SU-DHL-6 (cell line): ENCODE measurements around the gene LOXL1.

Experiments used
- H2AFZ ChIP-seq: fragments of 200-600 bp; sonication (generic); 2 replicates; pipeline ENCODE4 v1.6.1; 2014; ENCODE audit warnings: low read depth, mild to moderate bottlenecking, moderate library complexity, mixed read lengths, antibody characterized with exemption, low read length; ENCODE audit not compliant: severe bottlenecking
- H3F3A ChIP-seq: fragments of 200-600 bp; shearing (Covaris generic); 2 replicates; pipeline ENCODE4 v1.6.0; 2016; ENCODE audit warnings: antibody characterized with exemption, mild to moderate bottlenecking; ENCODE audit not compliant: insufficient read depth
- H3K27ac ChIP-seq: fragments of 200-600 bp; sonication (generic); 2 replicates; pipeline ENCODE4 v1.5.1; 2016; ENCODE audit warnings: low read depth, mild to moderate bottlenecking, low read length, moderate library complexity, mixed read lengths
- H3K27me3 ChIP-seq: fragments of 200-600 bp; sonication (generic), shearing (Covaris generic); 2 replicates; pipeline ENCODE4 v1.6.0; 2014; ENCODE audit warnings: mild to moderate bottlenecking, low read length
- H3K36me3 ChIP-seq: fragments of 200-600 bp; sonication (generic); 2 replicates; pipeline ENCODE4 v1.6.1; 2014; ENCODE audit warnings: mild to moderate bottlenecking, low read length, mixed read lengths
- H3K4me2 ChIP-seq: fragments of 300-600, 200-600 bp; shearing (Covaris generic), sonication (generic); 2 replicates; pipeline ENCODE4 v1.6.0; 2014; ENCODE audit warnings: low read length, low read depth, mild to moderate bottlenecking; ENCODE audit not compliant: poor library complexity, severe bottlenecking
- H3K4me3 ChIP-seq: fragments of 200-600 bp; sonication (generic); 2 replicates; pipeline ENCODE4 v1.5.1; 2014; ENCODE audit warnings: antibody characterized with exemption, low read length, mild to moderate bottlenecking, mixed read lengths; ENCODE audit not compliant: insufficient read depth, poor library complexity, severe bottlenecking
- H3K79me2 ChIP-seq: fragments of 200-600 bp; sonication (generic); 2 replicates; pipeline ENCODE4 v1.6.1; 2014; ENCODE audit warnings: mild to moderate bottlenecking, low read length, moderate library complexity; ENCODE audit not compliant: insufficient read depth
- H3K9ac ChIP-seq: fragments of 200-600 bp; sonication (generic); 2 replicates; pipeline ENCODE4 v1.7.0; 2014; ENCODE audit warnings: mild to moderate bottlenecking, low read length
- H3K9me2 ChIP-seq: fragments of 200-600 bp; sonication (generic); replicated peaks from 2 replicates; pipeline ENCODE4 v1.6.1; 2014; ENCODE audit warnings: low read length; ENCODE audit not compliant: insufficient read depth
- H3K9me3 ChIP-seq: fragments of 200-600 bp; sonication (generic); 2 replicates; pipeline ENCODE4 v1.6.1; 2014; ENCODE audit warnings: low read length, mixed read lengths; ENCODE audit not compliant: insufficient read depth
- H4K20me1 ChIP-seq: fragments of 200-600 bp; sonication (generic); 2 replicates; pipeline ENCODE4 v1.6.1; 2014; ENCODE audit warnings: low read depth, mild to moderate bottlenecking, antibody characterized with exemption, low read length, moderate library complexity, mixed read lengths
- CTCF ChIP-seq: fragments of 200-600 bp; sonication (generic); IDR thresholded peaks from one replicate; pipeline ENCODE4 v1.5.1; 2017; ENCODE audit warnings: antibody characterized with exemption, mild to moderate bottlenecking, low read length, moderate library complexity; ENCODE audit not compliant: insufficient read depth, poor library complexity, severe bottlenecking
- EZH2phosphoT487 ChIP-seq: fragments of 200-600 bp; sonication (generic), shearing (Covaris generic); conservative IDR thresholded peaks from 2 replicates; pipeline ENCODE4 v1.6.1; 2018; ENCODE audit warnings: mild to moderate bottlenecking, antibody characterized with exemption, low read length, moderate library complexity, mixed read lengths

Gene LOXL1

DNA sequence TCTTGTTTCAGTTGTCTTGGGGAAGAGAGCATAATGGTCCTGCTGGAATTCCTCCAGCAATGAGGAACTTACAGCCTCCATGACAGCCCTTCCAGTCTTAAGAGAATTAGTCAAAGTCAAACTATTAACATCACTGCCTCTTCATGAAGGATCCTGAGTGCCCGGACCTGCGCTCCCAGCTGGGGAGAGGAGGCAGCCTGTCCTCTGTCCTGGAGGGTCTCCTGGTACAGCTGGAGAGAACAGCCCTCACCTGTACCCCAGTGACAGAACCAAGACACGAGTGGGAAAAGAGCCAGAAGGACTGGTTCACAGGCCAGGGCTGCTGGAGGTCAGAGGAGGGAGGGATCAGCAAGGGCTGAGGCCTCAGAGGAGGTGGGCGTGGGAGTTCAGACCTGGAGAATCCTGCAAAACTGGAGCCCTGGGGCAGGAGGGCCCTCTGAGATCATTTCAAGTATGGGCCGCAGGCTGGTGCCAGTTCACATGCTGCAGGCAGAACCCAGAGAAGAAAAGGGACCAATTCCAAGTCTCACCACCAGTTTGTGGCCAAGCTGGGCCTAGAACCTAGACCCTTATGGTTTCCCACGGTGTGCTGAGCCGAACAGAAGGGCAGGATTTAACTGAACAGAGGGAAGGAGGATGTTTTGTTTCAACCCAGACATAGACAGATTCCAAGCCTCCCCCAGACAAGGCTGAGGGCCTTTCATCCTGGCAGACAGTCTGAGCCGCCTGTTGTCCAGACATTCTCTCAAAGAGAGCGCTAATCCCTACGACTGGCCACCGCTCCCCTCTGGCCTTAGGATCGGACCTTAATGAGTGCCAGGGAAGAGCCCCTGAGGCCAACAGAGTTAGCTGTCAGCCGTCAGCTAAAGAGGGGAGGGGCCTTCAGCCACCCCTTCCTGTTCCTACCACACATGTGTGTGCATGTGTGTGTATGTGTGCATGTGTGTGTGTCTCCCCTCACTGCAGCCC, 18.2 kb downstream of the LOXL1 start:
- Histone ChIP-seq H3K9ac (no peak overlapping the region), H3K79me2 (no peaks in the 10 kb centered on the region), H2AFZ (no peak overlapping the region), H3K27ac (no peak overlapping the region), H3K4me3 (no peak overlapping the region), H3K36me3 (no peaks in the 10 kb centered on the region), H4K20me1 (no peaks in the 10 kb centered on the region), H3K9me3 (no peaks in the 10 kb centered on the region), H3K27me3 (no peaks in the 10 kb centered on the region), H3K4me2 (no peak overlapping the region), H3K9me2 (no peaks in the 10 kb centered on the region), H3F3A (no peaks in the 10 kb centered on the region)
- TF ChIP-seq CTCF (no peak), EZH2phosphoT487 (no peak)

DNA sequence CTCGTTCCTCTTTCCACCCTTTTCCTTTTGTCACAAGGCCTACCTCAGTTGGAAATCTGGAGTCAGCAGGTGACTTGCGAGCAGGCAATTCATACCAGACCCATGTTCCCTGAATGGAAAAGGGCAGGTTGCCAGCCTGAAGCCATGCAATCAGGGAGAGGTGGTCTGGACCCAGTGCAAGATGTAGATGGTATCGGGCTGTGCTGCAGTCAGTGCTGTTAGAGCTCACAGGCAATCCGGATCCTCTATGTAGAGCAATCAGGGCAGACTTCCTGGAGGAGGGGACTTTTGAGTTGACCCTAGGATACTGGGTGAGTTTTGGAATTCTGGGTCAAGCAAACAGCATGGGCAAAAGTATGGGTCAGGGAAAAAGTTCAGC, 18.9 kb downstream of the LOXL1 start:
- H4K20me1 ChIP-seq = no peaks in the 10 kb centered on the region
- H3K9me3 ChIP-seq = no peaks in the 10 kb centered on the region
- H2AFZ ChIP-seq = no peak overlapping the region
- H3K4me3 ChIP-seq = no peak overlapping the region
- no peaks in the 10 kb centered on the region for H3K36me3 ChIP-seq
- TF ChIP-seq EZH2phosphoT487 (no peak), CTCF (no peak)
- H3K27ac ChIP-seq = no peak overlapping the region
- H3K4me2 ChIP-seq = no peak overlapping the region
- no peaks in the 10 kb centered on the region for H3F3A ChIP-seq
- no peak overlapping the region for H3K9ac ChIP-seq
- no peaks in the 10 kb centered on the region for H3K27me3 ChIP-seq
- no peaks in the 10 kb centered on the region for H3K79me2 ChIP-seq
- no peaks in the 10 kb centered on the region for H3K9me2 ChIP-seq

DNA sequence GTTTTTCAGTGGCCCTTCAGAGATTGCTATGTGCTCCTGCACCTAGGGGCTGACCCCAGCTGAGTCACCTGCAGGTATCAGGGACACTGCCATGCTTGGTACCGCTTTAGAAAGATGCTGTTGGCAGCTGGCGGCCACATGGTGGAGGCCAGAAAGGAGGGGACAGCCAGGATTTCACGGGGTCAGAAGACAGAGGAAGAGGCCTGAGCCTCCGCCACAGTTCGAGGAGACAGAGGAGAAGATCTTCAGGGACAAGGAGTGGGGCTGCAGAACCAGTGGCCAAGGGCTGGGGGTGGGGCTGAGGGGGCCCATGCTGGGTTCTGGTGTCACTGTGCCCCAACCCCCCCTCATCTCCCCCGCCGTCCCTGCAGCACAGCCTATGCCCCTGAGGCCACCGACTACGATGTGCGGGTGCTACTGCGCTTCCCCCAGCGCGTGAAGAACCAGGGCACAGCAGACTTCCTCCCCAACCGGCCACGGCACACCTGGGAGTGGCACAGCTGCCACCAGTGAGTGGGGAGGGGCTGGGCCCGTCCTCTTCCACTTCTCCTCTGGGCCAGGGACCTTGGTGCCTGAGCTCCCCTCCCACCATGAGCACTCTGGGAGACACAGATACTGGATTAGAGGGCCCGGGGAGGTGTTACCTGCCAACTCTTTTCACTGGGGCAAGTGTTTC, 19.9 kb downstream of the LOXL1 start:
- Histone ChIP-seq H3F3A (no peaks in the 10 kb centered on the region), H3K27ac (no peak overlapping the region), H3K36me3 (no peaks in the 10 kb centered on the region)

More for the DNA sequence above, 19.9 kb downstream of the LOXL1 start:
- Histone ChIP-seq H3K4me2 (no peak overlapping the region), H4K20me1 (no peaks in the 10 kb centered on the region), H3K27me3 (no peaks in the 10 kb centered on the region), H3K4me3 (no peak overlapping the region), H3K9me2 (no peaks in the 10 kb centered on the region), H3K9ac (no peak overlapping the region), H2AFZ (no peak overlapping the region), H3K79me2 (no peaks in the 10 kb centered on the region), H3K9me3 (no peaks in the 10 kb centered on the region)
- TF ChIP-seq EZH2phosphoT487 = no peak
- no peak for TF ChIP-seq CTCF
